Stimulated activated CD4-positive, alpha-beta T cell treated with anti-CD3 and anti-CD28 coated beads, Interleukin-1b, Interleukin-23, amount 100 ng/mL, for 24 hours (primary cell): ENCODE results near the gene BMPR1A.

Experiments
- DNase-seq, 4 experiments: peaks; one replicate each; pipeline ENCODE4 v3.0.0-alpha.2; 2020; ENCODE audit warnings: low read depth in 4 of 4, low spot score in 1 of 4

Gene BMPR1A

GRCh38 chr10:86799188-86799845 lies 42.9 kb downstream of the BMPR1A start:
- no peak for DNase-seq

GRCh38 chr10:86801995-86802394 lies 45.6 kb downstream of the BMPR1A start:
- DNase-seq: no peak

- no peak for DNase-seq
Measured at GRCh38 chr10:86802473-86803108, 46.2 kb downstream of the BMPR1A start.

- no peak for DNase-seq
Measured at GRCh38 chr10:86803156-86803555, 46.7 kb downstream of the BMPR1A start.

- no peak for DNase-seq
Measured at GRCh38 chr10:86804805-86805204, 48.4 kb downstream of the BMPR1A start.

- DNase-seq: no peak
Measured at GRCh38 chr10:86813101-86813500, 56.7 kb downstream of the BMPR1A start.

- no peak for DNase-seq
Measured at GRCh38 chr10:86813982-86814381, 57.6 kb downstream of the BMPR1A start.

- DNase-seq: no peak
Measured at GRCh38 chr10:86815035-86815617, 58.7 kb downstream of the BMPR1A start.

- DNase-seq: no peak
Measured at GRCh38 chr10:86815640-86816039, 59.2 kb downstream of the BMPR1A start.

- DNase-seq: no peak
Measured at GRCh38 chr10:86817246-86817645, 60.8 kb downstream of the BMPR1A start.

GRCh38 chr10:86819567-86819966 lies 63.1 kb downstream of the BMPR1A start:
- no peak for DNase-seq

GRCh38 chr10:86820509-86820908 lies 64.1 kb downstream of the BMPR1A start:
- no peak for DNase-seq

- no peak for DNase-seq
Measured at GRCh38 chr10:86821388-86821999, 65.1 kb downstream of the BMPR1A start.

- no peak for DNase-seq
Measured at GRCh38 chr10:86823565-86823964, 67.1 kb downstream of the BMPR1A start.

- DNase-seq: no peak
Measured at GRCh38 chr10:86824151-86824550, 67.7 kb downstream of the BMPR1A start.

- no peak for DNase-seq
Measured at GRCh38 chr10:86825366-86825765, 68.9 kb downstream of the BMPR1A start.

GRCh38 chr10:86827639-86828038 lies 71.2 kb downstream of the BMPR1A start:
- DNase-seq: no peak

GRCh38 chr10:86828145-86828544 lies 71.7 kb downstream of the BMPR1A start:
- DNase-seq: no peak

- DNase-seq: no peak
Measured at GRCh38 chr10:86829472-86829871, 73.1 kb downstream of the BMPR1A start.

GRCh38 chr10:86830043-86830591 lies 73.7 kb downstream of the BMPR1A start:
- no peak for DNase-seq

- DNase-seq: no peak
Measured at GRCh38 chr10:86833969-86834368, 77.5 kb downstream of the BMPR1A start.

GRCh38 chr10:86836044-86836443 lies 79.6 kb downstream of the BMPR1A start:
- DNase-seq: no peak
